Upper lobe of left lung (tissue), 4 donors: ENCODE measurements around the gene TIGD7.

ENCODE experiments used
- CTCF ChIP-seq, 6 experiments: fragments of 450-650 bp in 4 of 6; fragments of 200-600 bp in 2 of 6; sonication (generic) in 2 of 6; IDR thresholded peaks; one replicate each; pipeline ENCODE4 v1.5.1; 2016 to 2019; ENCODE audit warnings: antibody characterized with exemption in 6 of 6
- EP300 ChIP-seq, 4 donors: sonication (generic); formaldehyde crosslinking; IDR thresholded peaks; one replicate each; pipeline ENCODE4 v1.5.1; 2017; ENCODE audit warnings: antibody characterized with exemption in 4 of 4, control low read depth in 2 of 4
- POLR2A ChIP-seq, 4 donors: fragments of 450-650 bp; IDR thresholded peaks; one replicate each; pipeline ENCODE4 v1.5.1; 2016 to 2017; ENCODE audit warnings: antibody characterized with exemption in 4 of 4, mild to moderate bottlenecking in 2 of 4
- POLR2AphosphoS5 ChIP-seq, 2 donors: sonication (generic); formaldehyde crosslinking; IDR thresholded peaks; one replicate each; pipeline ENCODE4 v1.5.1; 2017; ENCODE audit warnings: antibody characterized with exemption in 2 of 2

GRCh38 chr16:3281222-3281820 is 23.9 kb downstream of the TIGD7 start:
- TF ChIP-seq CTCF (IDR thresholded peaks at IDR 0.05) (no peak), EP300 (IDR thresholded peaks at IDR 0.05) (no peak), POLR2A (IDR thresholded peaks at IDR 0.05) (no peak), POLR2AphosphoS5 (IDR thresholded peaks at IDR 0.05) (no peak)
